NCI-H2227 (cell line): ENCODE data around the gene ZNF326.

Experiments used
- DNase-seq: peaks from one replicate; lab custom pipeline; 2025; ENCODE audit not compliant: unreplicated experiment; lab: John Stamatoyannopoulos, UW

Gene ZNF326

DNA sequence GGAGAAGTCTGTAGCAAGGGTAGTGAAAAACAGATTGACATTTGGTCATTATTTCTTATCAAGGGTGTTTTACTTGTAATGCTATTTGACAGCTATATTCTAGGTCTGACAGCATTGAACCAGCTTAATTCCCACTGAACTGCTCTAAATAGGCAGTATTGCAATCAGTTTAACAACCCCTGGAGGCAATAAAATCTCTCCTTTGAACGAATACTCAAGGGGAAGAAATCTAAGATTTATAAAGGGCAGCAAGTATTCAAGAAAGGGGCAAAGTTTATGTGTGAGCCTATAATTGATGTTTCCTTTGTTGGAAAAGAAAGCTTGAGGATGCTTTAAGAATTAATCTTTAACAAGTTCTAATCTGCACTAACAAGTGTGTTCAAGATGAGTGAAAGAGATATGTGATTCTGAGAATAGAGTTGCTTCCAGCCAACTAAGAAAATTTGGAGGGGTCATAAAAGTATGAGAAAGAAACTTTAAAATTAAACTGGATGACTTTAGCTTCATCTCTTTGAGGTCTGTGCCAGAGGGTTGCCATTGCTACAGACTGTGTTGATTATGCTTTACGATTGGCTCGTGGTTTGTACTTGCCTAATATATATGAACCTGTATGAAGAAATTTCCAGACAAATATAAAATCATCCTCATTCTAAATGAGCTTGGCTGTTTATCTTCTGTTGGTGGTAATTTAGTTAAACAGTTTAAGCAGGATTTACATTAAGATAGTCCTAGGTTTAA, 72.5 kb downstream of the ZNF326 start:
- no peak for DNase-seq

- no peak for DNase-seq
These were observed 73.8 kb downstream of the ZNF326 start for GRCh38 chr1:90068611-90069280.

GRCh38 chr1:90074137-90074536, 79.2 kb downstream of the ZNF326 start:
- no peak for DNase-seq

- no peak for DNase-seq
These were observed 79.7 kb downstream of the ZNF326 start for GRCh38 chr1:90074566-90074965.

DNA sequence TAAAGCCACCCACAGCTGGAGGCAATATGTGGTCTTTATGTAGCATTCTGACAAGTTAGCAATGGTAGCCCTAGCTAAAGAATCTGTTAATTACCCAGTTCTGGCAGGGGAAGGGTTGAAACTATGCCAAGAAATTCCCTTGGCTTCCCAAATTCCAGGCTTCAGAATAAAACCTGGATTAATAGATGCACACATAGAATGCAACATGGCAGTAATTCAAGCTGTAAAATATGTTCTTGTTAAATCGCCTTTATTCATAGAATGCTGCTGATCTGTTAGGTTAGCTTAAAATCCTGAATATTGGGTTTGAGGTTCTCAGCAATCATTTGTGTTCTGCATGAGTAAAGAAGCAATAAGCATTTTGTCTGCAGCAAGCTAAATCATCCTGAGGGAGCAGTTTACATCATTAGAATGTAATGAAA, 80.1 kb downstream of the ZNF326 start:
- no peak for DNase-seq

- no peak for DNase-seq
These were observed 89.1 kb downstream of the ZNF326 start for GRCh38 chr1:90083995-90084394.
